HEK293 (cell line): ENCODE data around the gene IRAK4.

Experiments
- CTCF ChIA-PET: fragments of 350-600 bp; formaldehyde crosslinking; extraction: SDS; loops from one replicate; lab custom pipeline; 2021; ENCODE audit warnings: antibody characterized with exemption; lab: Yijun Ruan, JAX
- POLR2A ChIA-PET: fragments of 300-600 bp; formaldehyde crosslinking; extraction: SDS; loops from one replicate; lab custom pipeline; 2020; ENCODE audit warnings: antibody characterized with exemption, inconsistent platforms; lab: Yijun Ruan, JAX
- H3K27ac ChIP-seq: fragments of 200-500 bp; sonication (Bioruptor generic); 2 replicates; pipeline ENCODE4 v1.5.1; 2014; ENCODE audit warnings: low read depth, low read length, control low read depth, inconsistent platforms; ENCODE audit errors: extremely low read depth
- H3K36me3 ChIP-seq, 2 experiments: fragments of 200-500 bp in 1 of 2; sonication (Bioruptor generic) in 1 of 2; 1 replicate in 1 of 2; 2 replicates in 1 of 2; pipeline ENCODE4 v1.5.1; 2014 to 2017; ENCODE audit warnings: inconsistent platforms in 2 of 2, low read length in 2 of 2; ENCODE audit not compliant: control insufficient read depth in 2 of 2, insufficient read depth in 1 of 2
- H3K4me1 ChIP-seq: fragments of 200-500 bp; sonication (Bioruptor generic); 2 replicates; pipeline ENCODE4 v1.5.1; 2014; ENCODE audit warnings: mild to moderate bottlenecking, low read length, inconsistent platforms; ENCODE audit not compliant: control insufficient read depth, insufficient read depth
- H3K4me3 ChIP-seq: 2 replicates; pipeline ENCODE4 v1.5.1; 2011; ENCODE audit warnings: low read depth, mild to moderate bottlenecking, control low read depth, low read length, moderate library complexity
- H3K9me3 ChIP-seq: fragments of 200-500 bp; sonication (Bioruptor generic); 2 replicates; pipeline ENCODE4 v1.5.1; 2014; ENCODE audit warnings: low read depth, low read length, inconsistent platforms; ENCODE audit not compliant: control insufficient read depth, insufficient read depth
- KLF16 ChIP-seq: fragments of 450-650 bp; formaldehyde crosslinking; IDR thresholded peaks from 2 replicates; pipeline ENCODE4 v1.5.1; 2017; ENCODE audit warnings: missing biosample characterization, missing genetic modification characterization
- MYNN ChIP-seq: fragments of 450-650 bp; formaldehyde crosslinking; IDR thresholded peaks from 2 replicates; pipeline ENCODE4 v1.5.1; 2016; ENCODE audit warnings: missing biosample characterization, missing genetic modification characterization, borderline replicate concordance
- ZBTB1 ChIP-seq: fragments of 450-650 bp; formaldehyde crosslinking; IDR thresholded peaks from 2 replicates; pipeline ENCODE4 v1.5.1; 2016; ENCODE audit warnings: missing biosample characterization, missing genetic modification characterization
- ZNF114 ChIP-seq: fragments of 450-650 bp; formaldehyde crosslinking; IDR thresholded peaks from 2 replicates; pipeline ENCODE4 v1.5.0; 2017; ENCODE audit warnings: missing biosample characterization, missing genetic modification characterization
- ZNF16 ChIP-seq: fragments of 450-650 bp; formaldehyde crosslinking; IDR thresholded peaks from 2 replicates; pipeline ENCODE4 v1.5.1; 2016; ENCODE audit warnings: low read depth, missing biosample characterization, missing genetic modification characterization
- ZNF184 ChIP-seq: fragments of 450-650 bp; IDR thresholded peaks from 2 replicates; pipeline ENCODE4 v1.5.1; 2018; ENCODE audit warnings: missing biosample characterization, mild to moderate bottlenecking, missing genetic modification characterization
- ZNF555 ChIP-seq: fragments of 450-650 bp; formaldehyde crosslinking; conservative IDR thresholded peaks from 2 replicates; pipeline ENCODE4 v1.5.1; 2017; ENCODE audit warnings: missing biosample characterization, mild to moderate bottlenecking, missing genetic modification characterization, inconsistent platforms
- ZSCAN23 ChIP-seq: fragments of 450-650 bp; formaldehyde crosslinking; IDR thresholded peaks from 2 replicates; pipeline ENCODE4 v1.5.1; 2016; ENCODE audit warnings: missing biosample characterization, missing genetic modification characterization
- TF ChIP-seq, protein P1 (sequence below): fragments of 450-650 bp; formaldehyde crosslinking; IDR thresholded peaks from 2 replicates; pipeline ENCODE4 v1.5.1; 2016; ENCODE audit warnings: missing biosample characterization, missing genetic modification characterization
- TF ChIP-seq, protein P2 (sequence below): fragments of 450-650 bp; formaldehyde crosslinking; IDR thresholded peaks from 2 replicates; pipeline ENCODE4 v1.5.1; 2016; ENCODE audit warnings: missing biosample characterization, missing genetic modification characterization
- TF ChIP-seq, protein P3 (sequence below): fragments of 450-650 bp; formaldehyde crosslinking; IDR thresholded peaks from 2 replicates; pipeline ENCODE4 v1.5.1; 2016; ENCODE audit warnings: missing biosample characterization, missing genetic modification characterization, borderline replicate concordance

Gene IRAK4

DNA sequence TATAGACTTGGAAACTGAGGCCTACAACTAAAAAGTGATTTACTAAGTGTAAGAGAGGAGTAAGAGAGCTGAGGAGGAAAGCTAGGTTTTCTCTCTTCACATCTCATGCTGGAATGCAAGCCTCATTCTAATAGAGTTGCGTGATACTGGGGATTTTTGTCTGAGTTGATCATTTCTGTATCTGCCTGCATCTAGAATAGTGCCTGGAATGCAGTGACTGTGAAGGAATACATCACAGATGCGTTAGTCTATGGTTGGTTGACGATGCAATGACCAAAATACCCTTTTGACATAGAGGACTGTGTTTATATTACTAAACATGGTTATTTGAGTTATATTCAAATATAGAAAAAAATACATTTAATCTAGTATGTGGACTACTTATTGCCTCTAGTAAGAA, 67.9 kb downstream of the IRAK4 start:
- ChIA-PET CTCF (interaction anchor here (0.7 kb wide), 1 partner anchor 56 kb away, joined by 3 read pairs; no protein-coding TSS in a partner anchor), POLR2A (no interaction called here)
- Histone ChIP-seq H3K36me3 (no peaks in the 10 kb centered on the region), H3K9me3 (no peaks in the 10 kb centered on the region), H3K27ac (no peak overlapping the region), H3K4me1 (no peaks in the 10 kb centered on the region), H3K4me3 (no peak overlapping the region)
- TF ChIP-seq KLF16 (no peak), ZBTB1 (tag by site-specific recombination) (no peak), MYNN (tag by site-specific recombination) (no peak), ZNF16 (tag by site-specific recombination) (no peak), ZNF114 (tag by site-specific recombination) (no peak)
- TF ChIP-seq, protein P1, sequence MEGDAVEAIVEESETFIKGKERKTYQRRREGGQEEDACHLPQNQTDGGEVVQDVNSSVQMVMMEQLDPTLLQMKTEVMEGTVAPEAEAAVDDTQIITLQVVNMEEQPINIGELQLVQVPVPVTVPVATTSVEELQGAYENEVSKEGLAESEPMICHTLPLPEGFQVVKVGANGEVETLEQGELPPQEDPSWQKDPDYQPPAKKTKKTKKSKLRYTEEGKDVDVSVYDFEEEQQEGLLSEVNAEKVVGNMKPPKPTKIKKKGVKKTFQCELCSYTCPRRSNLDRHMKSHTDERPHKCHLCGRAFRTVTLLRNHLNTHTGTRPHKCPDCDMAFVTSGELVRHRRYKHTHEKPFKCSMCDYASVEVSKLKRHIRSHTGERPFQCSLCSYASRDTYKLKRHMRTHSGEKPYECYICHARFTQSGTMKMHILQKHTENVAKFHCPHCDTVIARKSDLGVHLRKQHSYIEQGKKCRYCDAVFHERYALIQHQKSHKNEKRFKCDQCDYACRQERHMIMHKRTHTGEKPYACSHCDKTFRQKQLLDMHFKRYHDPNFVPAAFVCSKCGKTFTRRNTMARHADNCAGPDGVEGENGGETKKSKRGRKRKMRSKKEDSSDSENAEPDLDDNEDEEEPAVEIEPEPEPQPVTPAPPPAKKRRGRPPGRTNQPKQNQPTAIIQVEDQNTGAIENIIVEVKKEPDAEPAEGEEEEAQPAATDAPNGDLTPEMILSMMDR (tag by site-specific recombination), result no peak

DNA sequence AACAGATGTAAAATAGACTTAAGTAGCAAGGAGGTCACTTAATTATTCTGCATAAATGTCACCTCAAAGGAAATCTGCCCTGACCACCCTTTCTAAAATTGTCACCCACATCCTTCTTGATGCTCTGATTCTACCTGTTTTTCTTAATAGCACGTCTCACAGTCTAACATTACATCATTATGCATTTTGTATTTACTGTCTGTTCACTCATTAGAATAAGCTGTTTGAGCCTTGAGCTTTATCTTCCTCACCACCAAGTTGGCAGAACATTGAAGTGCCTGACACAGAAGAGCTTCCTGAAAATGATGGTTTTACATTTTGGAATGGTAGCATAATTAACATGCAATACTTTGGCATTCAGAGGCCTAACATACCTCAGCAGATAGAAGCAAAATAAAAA, 68.3 kb downstream of the IRAK4 start:
- no peak overlapping the region for H3K27ac ChIP-seq
- no peak overlapping the region for H3K4me3 ChIP-seq
- POLR2A ChIA-PET, result no interaction called here
- no peaks in the 10 kb centered on the region for H3K4me1 ChIP-seq
- CTCF ChIA-PET, result interaction anchor here (0.6 kb wide), 1 partner anchor 56 kb away, joined by 3 read pairs; no protein-coding TSS in a partner anchor
- no peaks in the 10 kb centered on the region for H3K36me3 ChIP-seq
- TF ChIP-seq ZNF184 (tag by site-specific recombination), result no peak
- TF ChIP-seq ZNF555 (tag by site-specific recombination), result no peak
- H3K9me3 ChIP-seq, result no peaks in the 10 kb centered on the region

DNA sequence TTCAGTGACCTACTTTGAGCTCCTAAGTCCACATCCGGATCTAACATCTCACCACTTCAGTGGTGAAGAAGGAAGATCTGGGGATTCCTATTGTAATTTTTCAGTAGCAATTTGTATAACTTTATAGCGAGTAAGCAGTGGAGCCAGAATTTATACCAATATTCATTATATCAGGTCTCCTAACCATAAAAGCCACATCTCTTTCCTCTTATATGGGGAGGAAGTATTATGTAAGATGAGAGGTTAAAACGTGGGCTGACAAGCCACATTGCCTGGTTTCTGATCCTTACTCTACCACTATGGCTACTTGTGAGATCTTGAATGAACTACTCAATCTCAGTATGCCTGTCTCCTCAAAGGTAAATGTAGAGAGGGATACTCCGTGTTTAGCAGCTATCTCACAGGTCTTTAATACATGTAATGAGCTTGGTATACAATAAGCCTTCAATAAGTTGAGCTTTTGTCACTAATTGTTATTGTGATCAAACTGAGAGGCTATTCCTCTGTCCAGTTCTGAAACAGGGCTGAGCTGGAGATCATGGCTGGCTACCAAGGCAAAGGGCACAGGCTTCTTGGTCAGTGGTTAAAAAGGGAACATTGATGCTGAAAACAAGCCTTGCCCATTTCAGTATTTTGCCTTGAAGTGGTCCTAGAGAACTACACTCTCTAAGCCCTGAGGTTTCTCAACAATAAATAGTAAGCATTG, 73.9 kb downstream of the IRAK4 start:
- POLR2A ChIA-PET, result interaction anchor here (1.1 to 3.5 kb wide), 2 partner anchors 9 to 27 kb away, joined by 4 to 19 read pairs; partner anchors contain the start of gene TWF1
- Histone ChIP-seq H3K9me3 (no peaks in the 10 kb centered on the region), H3K4me1 (no peaks in the 10 kb centered on the region), H3K27ac (no peak overlapping the region), H3K4me3 (no peak overlapping the region)
- TF ChIP-seq, protein P2, sequence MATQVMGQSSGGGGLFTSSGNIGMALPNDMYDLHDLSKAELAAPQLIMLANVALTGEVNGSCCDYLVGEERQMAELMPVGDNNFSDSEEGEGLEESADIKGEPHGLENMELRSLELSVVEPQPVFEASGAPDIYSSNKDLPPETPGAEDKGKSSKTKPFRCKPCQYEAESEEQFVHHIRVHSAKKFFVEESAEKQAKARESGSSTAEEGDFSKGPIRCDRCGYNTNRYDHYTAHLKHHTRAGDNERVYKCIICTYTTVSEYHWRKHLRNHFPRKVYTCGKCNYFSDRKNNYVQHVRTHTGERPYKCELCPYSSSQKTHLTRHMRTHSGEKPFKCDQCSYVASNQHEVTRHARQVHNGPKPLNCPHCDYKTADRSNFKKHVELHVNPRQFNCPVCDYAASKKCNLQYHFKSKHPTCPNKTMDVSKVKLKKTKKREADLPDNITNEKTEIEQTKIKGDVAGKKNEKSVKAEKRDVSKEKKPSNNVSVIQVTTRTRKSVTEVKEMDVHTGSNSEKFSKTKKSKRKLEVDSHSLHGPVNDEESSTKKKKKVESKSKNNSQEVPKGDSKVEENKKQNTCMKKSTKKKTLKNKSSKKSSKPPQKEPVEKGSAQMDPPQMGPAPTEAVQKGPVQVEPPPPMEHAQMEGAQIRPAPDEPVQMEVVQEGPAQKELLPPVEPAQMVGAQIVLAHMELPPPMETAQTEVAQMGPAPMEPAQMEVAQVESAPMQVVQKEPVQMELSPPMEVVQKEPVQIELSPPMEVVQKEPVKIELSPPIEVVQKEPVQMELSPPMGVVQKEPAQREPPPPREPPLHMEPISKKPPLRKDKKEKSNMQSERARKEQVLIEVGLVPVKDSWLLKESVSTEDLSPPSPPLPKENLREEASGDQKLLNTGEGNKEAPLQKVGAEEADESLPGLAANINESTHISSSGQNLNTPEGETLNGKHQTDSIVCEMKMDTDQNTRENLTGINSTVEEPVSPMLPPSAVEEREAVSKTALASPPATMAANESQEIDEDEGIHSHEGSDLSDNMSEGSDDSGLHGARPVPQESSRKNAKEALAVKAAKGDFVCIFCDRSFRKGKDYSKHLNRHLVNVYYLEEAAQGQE (tag by site-specific recombination), result peak; percentile 80
- TF ChIP-seq, protein P3, sequence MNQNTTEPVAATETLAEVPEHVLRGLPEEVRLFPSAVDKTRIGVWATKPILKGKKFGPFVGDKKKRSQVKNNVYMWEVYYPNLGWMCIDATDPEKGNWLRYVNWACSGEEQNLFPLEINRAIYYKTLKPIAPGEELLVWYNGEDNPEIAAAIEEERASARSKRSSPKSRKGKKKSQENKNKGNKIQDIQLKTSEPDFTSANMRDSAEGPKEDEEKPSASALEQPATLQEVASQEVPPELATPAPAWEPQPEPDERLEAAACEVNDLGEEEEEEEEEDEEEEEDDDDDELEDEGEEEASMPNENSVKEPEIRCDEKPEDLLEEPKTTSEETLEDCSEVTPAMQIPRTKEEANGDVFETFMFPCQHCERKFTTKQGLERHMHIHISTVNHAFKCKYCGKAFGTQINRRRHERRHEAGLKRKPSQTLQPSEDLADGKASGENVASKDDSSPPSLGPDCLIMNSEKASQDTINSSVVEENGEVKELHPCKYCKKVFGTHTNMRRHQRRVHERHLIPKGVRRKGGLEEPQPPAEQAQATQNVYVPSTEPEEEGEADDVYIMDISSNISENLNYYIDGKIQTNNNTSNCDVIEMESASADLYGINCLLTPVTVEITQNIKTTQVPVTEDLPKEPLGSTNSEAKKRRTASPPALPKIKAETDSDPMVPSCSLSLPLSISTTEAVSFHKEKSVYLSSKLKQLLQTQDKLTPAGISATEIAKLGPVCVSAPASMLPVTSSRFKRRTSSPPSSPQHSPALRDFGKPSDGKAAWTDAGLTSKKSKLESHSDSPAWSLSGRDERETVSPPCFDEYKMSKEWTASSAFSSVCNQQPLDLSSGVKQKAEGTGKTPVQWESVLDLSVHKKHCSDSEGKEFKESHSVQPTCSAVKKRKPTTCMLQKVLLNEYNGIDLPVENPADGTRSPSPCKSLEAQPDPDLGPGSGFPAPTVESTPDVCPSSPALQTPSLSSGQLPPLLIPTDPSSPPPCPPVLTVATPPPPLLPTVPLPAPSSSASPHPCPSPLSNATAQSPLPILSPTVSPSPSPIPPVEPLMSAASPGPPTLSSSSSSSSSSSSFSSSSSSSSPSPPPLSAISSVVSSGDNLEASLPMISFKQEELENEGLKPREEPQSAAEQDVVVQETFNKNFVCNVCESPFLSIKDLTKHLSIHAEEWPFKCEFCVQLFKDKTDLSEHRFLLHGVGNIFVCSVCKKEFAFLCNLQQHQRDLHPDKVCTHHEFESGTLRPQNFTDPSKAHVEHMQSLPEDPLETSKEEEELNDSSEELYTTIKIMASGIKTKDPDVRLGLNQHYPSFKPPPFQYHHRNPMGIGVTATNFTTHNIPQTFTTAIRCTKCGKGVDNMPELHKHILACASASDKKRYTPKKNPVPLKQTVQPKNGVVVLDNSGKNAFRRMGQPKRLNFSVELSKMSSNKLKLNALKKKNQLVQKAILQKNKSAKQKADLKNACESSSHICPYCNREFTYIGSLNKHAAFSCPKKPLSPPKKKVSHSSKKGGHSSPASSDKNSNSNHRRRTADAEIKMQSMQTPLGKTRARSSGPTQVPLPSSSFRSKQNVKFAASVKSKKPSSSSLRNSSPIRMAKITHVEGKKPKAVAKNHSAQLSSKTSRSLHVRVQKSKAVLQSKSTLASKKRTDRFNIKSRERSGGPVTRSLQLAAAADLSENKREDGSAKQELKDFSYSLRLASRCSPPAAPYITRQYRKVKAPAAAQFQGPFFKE (tag by site-specific recombination), result no peak
- no peak for TF ChIP-seq ZSCAN23
- TF ChIP-seq, all 188 proteins: peak for 1
- CTCF ChIA-PET, result interaction anchor here (0.6 kb wide), 1 partner anchor 17 kb away, joined by 3 read pairs; no protein-coding TSS in a partner anchor
- H3K36me3 ChIP-seq, result no peaks in the 10 kb centered on the region
